ENCODE data around the gene RNF207. TPM values are rescaled to one million over a fixed set of nuclear protein-coding genes. Genes with fewer than 3 reads are reported as not detected.

The RNF207 gene
- total RNA-seq, 4 donors from 2014 or later, result 32.9 to 63.5 (median 47.0) TPM

- no peak overlapping the region for H3K27ac ChIP-seq
- H3K9me3 ChIP-seq, result no peaks in the 10 kb centered on the region
- intact Hi-C loops (cut with DNase I), result no loop called here
- H3K27me3 ChIP-seq, result peaks cover 7% of the 10 kb centered on the region
- H3K4me3 ChIP-seq (replicated peaks in 1 of 3), result no peak overlapping the region
- 86 to 95% methylated on average over 14 of the region's 15 CpGs for WGBS, 2 donors
- no peaks in the 10 kb centered on the region for H3K36me3 ChIP-seq
- H3K4me1 ChIP-seq, result peaks cover 0 to 17% of the 10 kb centered on the region in 2 donors
- TF ChIP-seq POLR2A (IDR thresholded peaks at IDR 0.05) (no peak), CTCF (IDR thresholded peaks at IDR 0.05) (no peak)
- DNase-seq, result no peak
Observed at GRCh38 chr1:6265151-6265550, 59.2 kb downstream of the RNF207 start.

- peaks cover 0 to 7% of the 10 kb centered on the region in 2 donors for H3K4me1 ChIP-seq
Observed at GRCh38 chr1:6266641-6267040, 60.7 kb downstream of the RNF207 start.

DNA sequence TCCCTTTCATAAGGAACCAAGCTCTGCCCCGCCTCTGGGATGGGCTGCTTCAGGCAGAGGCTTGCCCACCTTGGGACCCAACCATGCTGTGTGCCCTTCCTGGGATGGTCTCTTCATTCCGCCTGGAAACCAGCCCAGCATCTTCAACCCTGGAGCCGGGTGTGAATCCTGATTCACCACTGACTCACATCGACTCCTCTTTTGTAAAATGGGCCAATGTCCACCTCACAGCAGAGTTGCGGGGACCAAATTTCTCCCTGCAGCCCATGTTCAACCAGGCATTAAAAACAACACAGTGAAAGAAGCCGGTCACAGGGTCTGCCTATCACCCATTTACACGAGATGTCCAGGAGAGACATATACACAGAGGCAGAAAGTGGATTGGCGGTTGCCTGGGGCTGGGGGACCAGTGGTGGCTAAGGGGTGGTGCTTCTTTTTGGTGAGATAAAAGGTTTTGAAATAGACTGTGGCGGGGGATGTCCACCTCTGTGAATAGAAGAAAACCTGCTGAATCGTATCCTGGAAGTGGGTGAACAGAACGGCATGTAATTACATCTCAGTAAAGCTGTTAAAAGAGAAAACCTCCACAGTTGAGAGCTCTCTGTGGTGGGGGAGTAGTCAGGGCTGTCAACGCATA is 61.9 kb downstream of the RNF207 start:
- no peak for DNase-seq
- Histone ChIP-seq H3K4me3 (replicated peaks in 1 of 3) (no peak overlapping the region), H3K9me3 (no peaks in the 10 kb centered on the region), H3K36me3 (no peaks in the 10 kb centered on the region), H3K27ac (no peak overlapping the region), H3K4me1 (peaks cover 0 to 7% of the 10 kb centered on the region in 2 donors), H3K27me3 (no peaks in the 10 kb centered on the region)
- no peak for TF ChIP-seq CTCF (IDR thresholded peaks at IDR 0.05)
- no peak for TF ChIP-seq POLR2A (IDR thresholded peaks at IDR 0.05)
- WGBS, 2 donors, result 71 to 77% methylated on average over 12 of the region's 12 CpGs
- intact Hi-C loops (cut with DNase I), result no loop called here

More at GRCh38 chr1:6266641-6267040, 60.7 kb downstream of the RNF207 start:
- WGBS, 2 donors, result 83 to 89% methylated on average over 10 to 11 of the region's 11 CpGs
- Histone ChIP-seq H3K27me3 (no peaks in the 10 kb centered on the region), H3K4me3 (replicated peaks in 1 of 3) (no peak overlapping the region), H3K36me3 (no peaks in the 10 kb centered on the region), H3K9me3 (no peaks in the 10 kb centered on the region), H3K27ac (no peak overlapping the region)
- intact Hi-C loops (cut with DNase I), result no loop called here
- DNase-seq, result no peak
- TF ChIP-seq POLR2A (IDR thresholded peaks at IDR 0.05) (no peak), CTCF (IDR thresholded peaks at IDR 0.05) (no peak)

- Histone ChIP-seq H3K4me3 (replicated peaks in 1 of 3) (no peak overlapping the region), H3K9me3 (no peaks in the 10 kb centered on the region), H3K36me3 (no peaks in the 10 kb centered on the region), H3K27me3 (no peaks in the 10 kb centered on the region), H3K4me1 (peaks cover 0 to 5% of the 10 kb centered on the region in 2 donors), H3K27ac (no peak overlapping the region)
- TF ChIP-seq CTCF (IDR thresholded peaks at IDR 0.05) (no peak), POLR2A (IDR thresholded peaks at IDR 0.05) (no peak)
- 56 to 79% methylated on average over 14 to 21 of the region's 21 CpGs for WGBS, 2 donors
- DNase-seq, result no peak
- intact Hi-C loops (cut with DNase I), result no loop called here
Observed at GRCh38 chr1:6268415-6268814, 62.5 kb downstream of the RNF207 start.

DNA sequence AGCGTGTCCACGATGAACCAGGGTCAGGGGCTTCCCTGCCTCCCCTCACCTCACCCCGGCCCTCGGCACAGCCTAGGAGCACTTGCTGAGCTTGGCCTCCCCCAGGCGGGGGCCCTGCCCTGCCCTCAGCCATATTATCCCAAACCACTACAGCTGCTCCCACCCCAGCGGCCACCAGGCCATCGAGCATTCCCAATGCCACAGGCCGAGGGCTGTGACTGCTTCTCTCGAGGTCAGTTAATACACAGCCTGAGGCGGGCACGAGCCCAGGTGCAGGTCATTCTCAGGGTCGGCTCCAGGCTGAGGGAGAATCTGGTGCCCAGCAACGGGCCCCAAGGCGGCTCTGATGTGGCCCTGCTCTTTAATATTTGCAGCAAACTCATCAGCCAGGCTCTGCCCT is 63.4 kb downstream of the RNF207 start:
- intact Hi-C loops (cut with DNase I), result no loop called here
- 82 to 91% methylated on average over 8 to 11 of the region's 14 CpGs for WGBS, 2 donors
- TF ChIP-seq POLR2A (IDR thresholded peaks at IDR 0.05) (no peak), CTCF (IDR thresholded peaks at IDR 0.05) (no peak)
- Histone ChIP-seq H3K27me3 (no peaks in the 10 kb centered on the region), H3K4me1 (no peaks in the 10 kb centered on the region), H3K27ac (no peak overlapping the region), H3K9me3 (no peaks in the 10 kb centered on the region), H3K36me3 (no peaks in the 10 kb centered on the region), H3K4me3 (replicated peaks in 1 of 3) (no peak overlapping the region)
- no peak for DNase-seq

Data from thyroid gland (tissue), 4 donors.